Esophagus (tissue), 2 donors: Measurements from ENCODE around the gene NACC2. TPM values are rescaled to one million over a fixed set of nuclear protein-coding genes. Genes with fewer than 3 reads are reported as not detected.

ENCODE experiments used
- H3K27ac ChIP-seq, 2 donors: one replicate each; pipeline ENCODE4 v1.5.1; 2013; ENCODE audit warnings: low read depth in 2 of 2, mild to moderate bottlenecking in 2 of 2, inconsistent platforms in 1 of 2, low read length in 1 of 2, moderate library complexity in 1 of 2
- H3K27me3 ChIP-seq, 2 donors: one replicate each; pipeline ENCODE4 v1.6.1; 2013; ENCODE audit warnings: low read length in 2 of 2, control low read depth in 1 of 2, mild to moderate bottlenecking in 1 of 2; ENCODE audit not compliant: insufficient read depth in 2 of 2, control insufficient read depth in 1 of 2
- H3K36me3 ChIP-seq, 2 donors: one replicate each; pipeline ENCODE4 v1.6.1; 2013; ENCODE audit warnings: low read length in 1 of 2; ENCODE audit not compliant: control insufficient read depth in 2 of 2, insufficient read depth in 2 of 2
- H3K4me1 ChIP-seq, 2 donors: one replicate each; pipeline ENCODE4 v1.6.1; 2013; ENCODE audit warnings: low read length in 1 of 2; ENCODE audit not compliant: control insufficient read depth in 2 of 2, insufficient read depth in 2 of 2
- H3K4me3 ChIP-seq, 2 donors: one replicate each; pipeline ENCODE4 v1.5.1; 2013; ENCODE audit warnings: low read length in 2 of 2, mild to moderate bottlenecking in 2 of 2, low read depth in 1 of 2, moderate library complexity in 1 of 2
- H3K9me3 ChIP-seq, 2 donors: one replicate each; pipeline ENCODE4 v1.6.1; 2013; ENCODE audit warnings: mild to moderate bottlenecking in 2 of 2, low read depth in 1 of 2, low read length in 1 of 2, moderate library complexity in 1 of 2; ENCODE audit not compliant: control insufficient read depth in 2 of 2, insufficient read depth in 1 of 2
- WGBS, 2 donors: extraction: QIAGEN DNeasy Blood & Tissue Kit; methylation state at CpG; one replicate each; pipeline ENCODE4 v1.1.7; 2013; 5-methylcytosine and 5-hydroxymethylcytosine counted together
- polyA plus RNA-seq, 2 donors: library from polyadenylated mRNA; stranded (reverse); fragments of 200-250 nt; gene quantifications; one replicate each; pipeline ENCODE4 v1.2.3, GENCODE V29; 2013
- donor health status: healthy with polysubstance abuse.
- donor health status: Bipolar disorder and iron deficiency.

NACC2 gene
- polyA plus RNA-seq, 2 donors = 3.2 to 4.5 TPM

- Histone ChIP-seq H3K27ac (peak overlapping the region; percentile 13 to 36), H3K4me1 (peaks cover 8 to 24% of the 10 kb centered on the region in 2 donors), H3K4me3 (no peak overlapping the region), H3K36me3 (peaks cover 0 to 17% of the 10 kb centered on the region in 2 donors), H3K27me3 (no peaks in the 10 kb centered on the region), H3K9me3 (no peaks in the 10 kb centered on the region)
- 21 to 22% methylated on average over 15 of the region's 15 CpGs for WGBS, 2 donors
Measured at GRCh38 chr9:136052472-136052880, 42.6 kb downstream of the NACC2 start.

GRCh38 chr9:136051837-136052471 lies 43.1 kb downstream of the NACC2 start:
- Histone ChIP-seq H3K4me3 (peak overlapping the region; percentile 46 to 47), H3K9me3 (no peaks in the 10 kb centered on the region), H3K4me1 (peaks cover 8 to 28% of the 10 kb centered on the region in 2 donors), H3K27me3 (no peaks in the 10 kb centered on the region), H3K36me3 (peaks cover 0 to 21% of the 10 kb centered on the region in 2 donors), H3K27ac (peak overlapping the region; percentile 13 to 57)
- WGBS, 2 donors = 2 to 4% methylated on average over 27 to 31 of the region's 31 CpGs

- H3K4me1 ChIP-seq = peaks cover 8 to 30% of the 10 kb centered on the region in 2 donors
- H3K27ac ChIP-seq = peak overlapping the region; percentile 0 to 57
- no peaks in the 10 kb centered on the region for H3K9me3 ChIP-seq
- 1 to 2% methylated on average over 17 to 47 of the region's 47 CpGs for WGBS, 2 donors
- peak overlapping the region; percentile 46 to 47 for H3K4me3 ChIP-seq
- H3K36me3 ChIP-seq = peaks cover 0 to 23% of the 10 kb centered on the region in 2 donors
- no peaks in the 10 kb centered on the region for H3K27me3 ChIP-seq
Measured at GRCh38 chr9:136051453-136051836, 43.6 kb downstream of the NACC2 start.

- Histone ChIP-seq H3K4me1 (peaks cover 8 to 32% of the 10 kb centered on the region in 2 donors), H3K27ac (peak overlapping the region; percentile 0 to 57), H3K36me3 (peaks cover 0 to 23% of the 10 kb centered on the region in 2 donors), H3K9me3 (no peaks in the 10 kb centered on the region), H3K4me3 (peak overlapping the region; percentile 46 to 47), H3K27me3 (no peaks in the 10 kb centered on the region)
- WGBS, 2 donors = 15 to 20% methylated on average over 46 to 55 of the region's 55 CpGs
Measured at GRCh38 chr9:136050701-136051452, 44.2 kb downstream of the NACC2 start.

- H3K4me1 ChIP-seq = peaks cover 8 to 32% of the 10 kb centered on the region in 2 donors
- H3K36me3 ChIP-seq = peaks cover 0 to 23% of the 10 kb centered on the region in 2 donors
- H3K27me3 ChIP-seq = no peaks in the 10 kb centered on the region
- no peaks in the 10 kb centered on the region for H3K9me3 ChIP-seq
- no peak overlapping the region for H3K27ac ChIP-seq
- 76 to 78% methylated on average over 36 of the region's 36 CpGs for WGBS, 2 donors
- no peak overlapping the region for H3K4me3 ChIP-seq
Measured at GRCh38 chr9:136050266-136050700, 44.8 kb downstream of the NACC2 start.

- H3K4me1 ChIP-seq = peaks cover 8 to 32% of the 10 kb centered on the region in 2 donors
- H3K36me3 ChIP-seq = peaks cover 0 to 27% of the 10 kb centered on the region in 2 donors
Measured at GRCh38 chr9:136049491-136050265, 45.4 kb downstream of the NACC2 start.

GRCh38 chr9:136048560-136049411 lies 46.3 kb downstream of the NACC2 start:
- Histone ChIP-seq H3K27me3 (no peaks in the 10 kb centered on the region), H3K9me3 (no peaks in the 10 kb centered on the region), H3K36me3 (peaks cover 0 to 27% of the 10 kb centered on the region in 2 donors), H3K4me1 (peaks cover 8 to 32% of the 10 kb centered on the region in 2 donors), H3K4me3 (no peak overlapping the region), H3K27ac (no peak overlapping the region)
- WGBS, 2 donors = 84 to 87% methylated on average over 30 of the region's 30 CpGs

More at GRCh38 chr9:136049491-136050265, 45.4 kb downstream of the NACC2 start:
- no peaks in the 10 kb centered on the region for H3K9me3 ChIP-seq
- 96 to 97% methylated on average over 64 to 65 of the region's 65 CpGs for WGBS, 2 donors
- H3K27me3 ChIP-seq = no peaks in the 10 kb centered on the region
- H3K27ac ChIP-seq = no peak overlapping the region
- no peak overlapping the region for H3K4me3 ChIP-seq

GRCh38 chr9:136047775-136048559 lies 47.1 kb downstream of the NACC2 start:
- Histone ChIP-seq H3K9me3 (no peaks in the 10 kb centered on the region), H3K36me3 (peaks cover 0 to 32% of the 10 kb centered on the region in 2 donors), H3K27me3 (no peaks in the 10 kb centered on the region), H3K27ac (no peak overlapping the region), H3K4me3 (no peak overlapping the region), H3K4me1 (peaks cover 8 to 30% of the 10 kb centered on the region in 2 donors)
- 84 to 85% methylated on average over 21 of the region's 21 CpGs for WGBS, 2 donors
